Spinal cord (tissue), 10 donors: ENCODE measurements around the gene PDGFRA. TPM values are rescaled to one million over a fixed set of nuclear protein-coding genes. Genes with fewer than 3 reads are reported as not detected.

ENCODE experiments used
- DNase-seq, 6 donors: peaks; one replicate each; pipeline versions ENCODE4 v3.0.0 to v3.0.0-alpha.2; 2013 to 2015; ENCODE audit warnings: low spot score in 6 of 6, low read depth in 4 of 6
- H3K27ac ChIP-seq: one replicate; pipeline ENCODE4 v1.5.1; 2013; ENCODE audit warnings: low read depth, low read length, control low read depth
- H3K27me3 ChIP-seq: one replicate; pipeline ENCODE4 v1.6.1; 2013; ENCODE audit warnings: low read length; ENCODE audit not compliant: control insufficient read depth, insufficient read depth
- H3K36me3 ChIP-seq: one replicate; pipeline ENCODE4 v1.6.1; 2013; ENCODE audit warnings: low read length; ENCODE audit not compliant: control insufficient read depth, insufficient read depth
- H3K4me1 ChIP-seq: one replicate; pipeline ENCODE4 v1.6.1; 2013; ENCODE audit warnings: low read length; ENCODE audit not compliant: control insufficient read depth, insufficient read depth
- H3K4me3 ChIP-seq: one replicate; pipeline ENCODE4 v1.5.1; 2013; ENCODE audit warnings: low read depth, low read length, control low read depth
- H3K9me3 ChIP-seq: one replicate; pipeline ENCODE4 v1.6.1; 2013; ENCODE audit warnings: low read length; ENCODE audit not compliant: control insufficient read depth, insufficient read depth
- WGBS: methylation state at CpG from one replicate; pipeline ENCODE4 v1.1.5; 2013; ENCODE audit warnings: missing lambda C conversion rate; ENCODE audit not compliant: insufficient coverage; 5-methylcytosine and 5-hydroxymethylcytosine counted together
- polyA plus RNA-seq, 2 donors: library from polyadenylated mRNA; unstranded; fragments of 120-200 nt; gene quantifications; one replicate each; pipeline ENCODE4 v1.2.1, GENCODE V29; 2013; ENCODE audit not compliant: insufficient read length in 2 of 2
- total RNA-seq, 2 donors: library from RNA; depleted of rRNA in 1 of 2; stranded (reverse); fragments of 120-200 nt in 1 of 2; fragments of >200 nt in 1 of 2; gene quantifications; one replicate each; pipeline versions ENCODE4 v1.2.3 to v1.2.4, GENCODE V29; 2013 to 2014
- donor health status: healthy.

PDGFRA gene
- total and polyA plus RNA-seq, 4 donors, result 82.6 to 171 (median 140) TPM

DNA sequence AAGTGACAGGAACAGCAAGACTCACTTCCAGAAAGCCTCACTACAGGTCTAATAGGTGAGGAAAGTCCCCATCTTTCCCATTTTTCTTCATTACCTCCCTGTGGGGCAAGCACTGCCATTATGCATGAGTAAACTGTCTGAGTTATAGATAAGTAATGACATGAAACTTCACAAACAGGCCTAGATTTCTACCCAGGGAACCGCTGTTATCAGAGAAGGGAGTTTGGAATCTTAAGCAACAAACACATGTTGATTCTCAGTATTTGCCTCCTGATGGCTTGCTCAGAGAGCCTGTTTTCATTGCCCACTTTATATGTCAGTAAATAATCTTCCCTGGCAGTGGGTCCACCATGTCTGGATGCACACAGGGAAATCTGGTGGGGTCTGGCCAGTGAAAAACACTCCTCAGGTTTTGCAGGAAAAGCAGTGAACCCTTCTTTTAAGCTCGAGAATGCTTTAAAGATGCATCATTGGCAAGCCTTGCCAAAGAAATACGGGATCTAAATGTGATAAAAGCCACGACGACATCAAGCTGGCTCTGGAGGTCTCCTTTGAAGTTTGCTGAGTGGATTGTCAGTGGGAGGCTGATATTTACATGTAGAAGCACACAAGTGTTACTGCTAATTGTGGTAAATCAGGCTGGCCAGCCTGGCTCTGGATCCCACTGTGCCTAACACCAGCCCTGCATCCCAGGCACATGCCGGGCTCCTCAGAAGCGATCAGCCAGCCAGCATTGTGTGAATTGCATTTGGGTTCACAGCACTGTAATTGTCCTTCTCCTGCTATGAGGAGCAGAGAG, 25.2 kb downstream of the PDGFRA start:
- whole genome bisulfite sequencing, result 24% methylated on average over 6 of the region's 7 CpGs
- Histone ChIP-seq H3K36me3 (no peaks in the 10 kb centered on the region), H3K9me3 (no peaks in the 10 kb centered on the region), H3K4me1 (no peaks in the 10 kb centered on the region), H3K27ac (no peak overlapping the region), H3K27me3 (no peaks in the 10 kb centered on the region), H3K4me3 (no peak overlapping the region)
- DNase-seq, result no peak

DNA sequence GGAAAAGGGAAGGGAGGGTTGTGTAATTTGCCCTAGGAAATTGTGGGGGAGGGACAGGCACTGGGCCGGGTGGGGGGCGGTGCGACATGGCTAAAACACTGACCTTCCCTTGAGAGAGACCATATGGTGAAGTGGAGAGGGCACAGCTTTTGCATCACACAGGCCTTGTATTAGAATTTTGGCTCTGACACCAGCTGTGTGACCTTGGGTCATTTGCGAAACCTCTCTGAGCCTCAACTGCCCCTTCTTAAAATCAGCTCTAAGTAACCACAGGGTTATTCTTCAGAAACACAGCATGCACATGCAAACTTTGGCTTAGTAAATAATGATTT, 25.8 kb downstream of the PDGFRA start:
- Histone ChIP-seq H3K27ac (no peak overlapping the region), H3K4me1 (no peaks in the 10 kb centered on the region), H3K9me3 (no peaks in the 10 kb centered on the region), H3K27me3 (no peaks in the 10 kb centered on the region), H3K36me3 (no peaks in the 10 kb centered on the region), H3K4me3 (no peak overlapping the region)
- no peak for DNase-seq
- 55% methylated on average over 3 of the region's 4 CpGs for WGBS

DNA sequence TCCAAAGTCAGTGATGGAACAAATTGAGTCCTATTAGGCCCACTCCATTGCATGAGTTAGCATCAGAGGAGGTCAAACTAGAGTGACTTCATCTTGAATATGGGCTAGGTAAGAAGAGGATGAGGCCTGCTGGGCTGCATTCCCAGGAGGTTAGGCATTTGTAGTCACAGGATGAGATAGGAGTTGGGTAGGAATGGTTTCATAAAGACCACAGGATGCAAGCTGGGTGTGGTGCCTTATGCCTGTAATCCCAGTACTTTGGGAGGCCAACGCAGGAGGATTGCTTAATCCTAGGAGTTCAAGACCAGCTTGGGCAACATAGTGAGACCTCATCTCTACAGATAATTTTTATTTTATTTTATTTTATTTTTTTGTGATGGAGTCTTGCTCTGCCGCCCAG, 26.8 kb downstream of the PDGFRA start:
- H3K4me1 ChIP-seq, result peaks cover 3% of the 10 kb centered on the region
- no peak for DNase-seq
- H3K9me3 ChIP-seq, result no peaks in the 10 kb centered on the region
- no peaks in the 10 kb centered on the region for H3K27me3 ChIP-seq
- no peak overlapping the region for H3K27ac ChIP-seq
- H3K4me3 ChIP-seq, result no peak overlapping the region
- 100% methylated on average over 1 of the region's 2 CpGs for WGBS
- H3K36me3 ChIP-seq, result no peaks in the 10 kb centered on the region

DNA sequence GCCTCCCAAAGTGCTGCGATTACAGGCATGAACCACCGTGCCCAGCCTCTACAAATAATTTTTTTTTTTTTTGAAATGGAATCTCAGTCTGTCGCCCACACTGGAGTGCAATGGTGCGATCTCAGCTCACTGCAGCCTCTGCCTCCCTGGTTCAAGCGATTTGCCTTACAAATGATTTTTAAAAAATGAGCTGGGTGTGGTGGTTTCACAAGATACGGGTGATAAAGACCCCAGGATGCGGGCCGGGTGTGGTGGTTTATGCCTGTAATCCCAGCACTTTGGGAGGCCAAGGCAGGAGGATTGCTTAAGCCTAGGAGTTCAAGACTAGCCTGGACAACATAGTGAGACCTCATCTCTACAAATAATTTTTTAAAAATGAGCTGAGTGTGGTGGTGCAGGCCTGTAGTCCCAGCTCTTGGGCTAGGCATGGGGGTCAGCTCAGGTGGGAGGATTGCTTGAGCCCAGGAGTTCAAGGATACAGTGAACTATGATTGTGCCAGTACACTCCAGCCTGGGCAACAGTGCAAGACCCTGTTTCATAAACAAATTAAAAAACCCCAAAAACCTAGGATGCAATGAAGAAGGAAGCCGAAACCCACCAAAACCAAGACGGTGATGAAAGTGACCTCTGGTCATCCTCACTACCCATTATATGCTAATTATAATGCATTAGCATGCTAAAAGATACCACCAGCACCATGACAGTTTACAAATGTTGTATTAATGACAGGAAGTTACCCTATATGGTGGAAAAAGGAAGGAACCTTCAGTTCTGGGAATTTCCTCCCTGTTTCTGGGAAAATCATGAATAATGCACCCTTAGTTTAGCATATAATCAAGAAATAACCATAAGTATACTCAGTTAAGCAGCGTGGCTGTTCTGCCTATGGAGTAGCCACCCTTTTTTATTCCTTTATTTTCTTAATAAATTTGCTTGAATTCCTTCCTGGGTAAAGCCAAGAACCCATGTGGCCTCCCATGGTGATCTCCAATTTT, 27.7 kb downstream of the PDGFRA start:
- Histone ChIP-seq H3K27ac (no peak overlapping the region), H3K36me3 (no peaks in the 10 kb centered on the region), H3K9me3 (no peaks in the 10 kb centered on the region), H3K4me1 (peaks cover 3% of the 10 kb centered on the region), H3K27me3 (no peaks in the 10 kb centered on the region), H3K4me3 (no peak overlapping the region)
- WGBS, result 98% methylated on average over 7 of the region's 11 CpGs
- DNase-seq, result no peak

DNA sequence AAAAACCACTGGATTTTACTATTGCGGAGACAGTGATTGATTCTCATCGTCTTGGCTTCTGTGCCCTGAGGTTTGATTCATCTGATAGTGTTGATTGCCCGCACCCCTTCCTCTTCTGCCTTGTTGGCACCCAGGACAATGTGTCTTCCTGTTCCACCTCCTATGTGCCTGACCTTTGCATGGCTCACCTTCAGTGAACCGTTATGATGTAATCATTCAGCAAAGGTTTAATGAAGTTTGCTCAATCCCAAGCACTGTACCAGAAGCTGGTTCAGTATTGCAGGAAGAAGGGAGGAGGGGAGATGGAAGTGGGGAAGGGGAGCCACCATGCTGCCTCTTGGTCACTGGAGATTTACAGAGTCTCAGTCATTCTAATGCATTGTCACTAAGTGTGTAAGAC, 36.3 kb downstream of the PDGFRA start:
- H3K27ac ChIP-seq, result no peak overlapping the region
- no peaks in the 10 kb centered on the region for H3K27me3 ChIP-seq
- no peaks in the 10 kb centered on the region for H3K9me3 ChIP-seq
- peaks cover 2% of the 10 kb centered on the region for H3K4me1 ChIP-seq
- no peak overlapping the region for H3K4me3 ChIP-seq
- WGBS, result 100% methylated on average over 3 of the region's 4 CpGs
- H3K36me3 ChIP-seq, result no peaks in the 10 kb centered on the region
- no peak for DNase-seq

DNA sequence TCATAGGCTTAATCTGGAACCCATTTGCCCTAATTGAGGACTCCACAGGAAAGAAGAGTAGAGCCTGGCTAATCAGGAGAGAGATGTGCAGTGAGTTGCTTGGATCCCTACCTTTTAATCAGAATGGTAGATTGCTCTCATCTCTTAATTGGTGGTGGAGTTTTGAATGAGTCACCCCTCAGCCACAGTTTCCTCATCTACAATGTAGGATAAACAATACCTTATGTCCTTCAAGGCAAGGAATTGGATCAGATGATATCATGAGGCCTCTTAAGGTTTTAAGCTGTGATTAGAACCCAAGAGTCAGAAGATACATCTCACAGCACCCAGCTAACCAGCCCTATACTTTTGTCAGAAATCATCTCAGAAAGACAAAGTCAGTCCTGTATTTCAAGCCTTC, 39.1 kb downstream of the PDGFRA start:
- Histone ChIP-seq H3K36me3 (no peaks in the 10 kb centered on the region), H3K9me3 (no peaks in the 10 kb centered on the region), H3K27me3 (no peaks in the 10 kb centered on the region), H3K4me3 (no peak overlapping the region), H3K27ac (no peak overlapping the region), H3K4me1 (no peaks in the 10 kb centered on the region)
- no peak for DNase-seq

DNA sequence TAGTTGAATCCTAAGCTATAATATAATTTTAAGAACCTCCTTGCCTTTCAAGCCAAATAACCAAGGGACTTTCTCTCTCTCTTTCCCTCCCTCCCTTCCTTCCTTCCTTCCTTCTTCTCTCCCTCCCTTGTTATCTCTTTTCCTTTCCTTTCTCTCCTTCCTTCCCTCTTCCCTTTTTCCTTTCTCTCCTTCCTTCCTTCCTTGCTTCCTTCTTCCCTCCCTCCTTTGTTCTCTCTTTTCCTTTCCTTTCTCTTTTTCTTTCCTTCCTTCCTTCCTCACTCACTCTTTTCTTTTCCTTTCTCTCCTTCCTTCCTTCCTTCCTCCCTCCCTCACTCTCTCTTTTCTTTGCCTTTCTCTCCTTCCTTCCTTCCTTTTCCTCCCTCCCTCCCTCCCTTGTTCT, 42.4 kb downstream of the PDGFRA start:
- no peak overlapping the region for H3K27ac ChIP-seq
- H3K4me3 ChIP-seq, result no peak overlapping the region
- no peaks in the 10 kb centered on the region for H3K27me3 ChIP-seq
- no peak for DNase-seq
- no peaks in the 10 kb centered on the region for H3K9me3 ChIP-seq
- no peaks in the 10 kb centered on the region for H3K36me3 ChIP-seq
- H3K4me1 ChIP-seq, result no peaks in the 10 kb centered on the region

DNA sequence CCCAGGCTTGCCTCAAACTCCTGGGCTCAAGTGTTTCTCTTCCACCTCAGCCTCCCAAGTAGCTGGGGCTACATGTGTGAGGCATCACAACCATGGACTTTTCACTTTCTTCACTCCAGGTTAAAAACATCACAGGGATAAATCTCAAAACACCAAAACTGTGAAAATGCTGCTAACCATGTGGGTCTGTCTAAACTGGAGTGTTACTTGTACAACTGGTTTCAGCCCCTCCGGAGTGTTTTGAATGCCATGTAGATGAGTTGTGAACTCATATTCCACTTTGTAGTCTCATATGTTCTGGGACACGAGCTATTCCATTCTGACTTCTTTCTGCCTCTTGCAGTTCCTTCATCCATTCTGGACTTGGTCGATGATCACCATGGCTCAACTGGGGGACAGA, 43.0 kb downstream of the PDGFRA start:
- H3K27me3 ChIP-seq, result peaks cover 2% of the 10 kb centered on the region
- WGBS, result 100% methylated on average over 1 of the region's 3 CpGs
- DNase-seq, result no peak
- H3K4me1 ChIP-seq, result peaks cover 4% of the 10 kb centered on the region
- H3K27ac ChIP-seq, result no peak overlapping the region
- no peak overlapping the region for H3K4me3 ChIP-seq
- no peaks in the 10 kb centered on the region for H3K9me3 ChIP-seq
- H3K36me3 ChIP-seq, result no peaks in the 10 kb centered on the region

DNA sequence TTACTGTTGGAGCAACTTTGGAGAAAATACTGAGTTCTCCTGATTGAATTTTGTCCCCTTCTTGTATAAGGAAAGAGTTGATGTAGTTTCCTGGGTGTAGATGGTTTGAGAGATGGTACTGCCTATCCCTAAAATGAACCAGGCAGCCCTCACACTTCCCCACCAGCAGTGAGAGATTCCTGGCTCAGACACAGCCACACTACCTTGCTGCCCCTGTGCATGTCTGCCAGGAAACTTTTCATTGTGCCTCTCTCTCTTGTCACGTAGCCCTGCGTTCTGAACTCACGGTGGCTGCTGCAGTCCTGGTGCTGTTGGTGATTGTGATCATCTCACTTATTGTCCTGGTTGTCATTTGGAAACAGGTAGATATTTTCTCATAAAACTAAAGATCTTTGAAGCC, 45.2 kb downstream of the PDGFRA start:
- no peak for DNase-seq
- Histone ChIP-seq H3K27me3 (peaks cover 2% of the 10 kb centered on the region), H3K36me3 (no peaks in the 10 kb centered on the region), H3K4me1 (peaks cover 6% of the 10 kb centered on the region), H3K4me3 (no peak overlapping the region), H3K27ac (no peak overlapping the region), H3K9me3 (no peaks in the 10 kb centered on the region)
- WGBS, result 92% methylated on average over 2 of the region's 3 CpGs
